VCaP (cell line): Measurements from ENCODE around the gene CDH13.

ENCODE experiments used
- H3K27ac ChIP-seq: fragments of 450-650 bp; 2 replicates; pipeline ENCODE4 v1.5.1; 2017
- CTCF ChIP-seq: fragments of 450-650 bp; conservative IDR thresholded peaks from 2 replicates; pipeline ENCODE4 v1.5.1; 2017; ENCODE audit warnings: mild to moderate bottlenecking, moderate library complexity

The CDH13 gene

GRCh38 chr16:82715160-82715559, 88.4 kb downstream of the CDH13 start:
- no peak overlapping the region for H3K27ac ChIP-seq
- no peak for TF ChIP-seq CTCF

GRCh38 chr16:82715833-82716232, 89.1 kb downstream of the CDH13 start:
- no peak overlapping the region for H3K27ac ChIP-seq

DNA sequence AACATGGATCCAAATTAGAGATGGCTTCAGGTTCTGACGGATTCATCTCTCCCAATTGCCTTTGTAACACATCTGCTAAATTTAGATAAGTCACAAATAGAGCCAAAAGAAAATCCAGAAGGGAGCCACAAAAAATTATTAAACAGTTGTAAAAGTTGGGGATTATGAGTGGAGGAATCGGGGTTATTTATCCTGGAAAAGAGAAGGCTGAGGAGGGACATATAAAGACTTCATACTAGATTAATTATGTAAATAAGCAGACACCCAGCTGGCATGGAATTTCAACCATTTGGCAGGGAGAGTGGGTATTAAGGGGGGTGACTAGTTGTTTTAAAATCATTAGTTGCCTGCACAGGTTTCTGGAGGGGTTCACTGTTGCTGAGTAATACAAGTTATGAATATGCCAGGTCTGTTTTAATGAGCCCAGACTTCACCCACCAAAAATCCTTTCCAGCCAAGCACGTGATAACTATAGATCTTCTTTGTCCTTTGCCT, 89.6 kb downstream of the CDH13 start:
- TF ChIP-seq CTCF: no peak

More at GRCh38 chr16:82715833-82716232, 89.1 kb downstream of the CDH13 start:
- no peak for TF ChIP-seq CTCF

GRCh38 chr16:82720414-82720813, 93.6 kb downstream of the CDH13 start:
- no peak overlapping the region for H3K27ac ChIP-seq
- TF ChIP-seq CTCF: no peak

More for the DNA sequence above, 89.6 kb downstream of the CDH13 start:
- no peak overlapping the region for H3K27ac ChIP-seq

DNA sequence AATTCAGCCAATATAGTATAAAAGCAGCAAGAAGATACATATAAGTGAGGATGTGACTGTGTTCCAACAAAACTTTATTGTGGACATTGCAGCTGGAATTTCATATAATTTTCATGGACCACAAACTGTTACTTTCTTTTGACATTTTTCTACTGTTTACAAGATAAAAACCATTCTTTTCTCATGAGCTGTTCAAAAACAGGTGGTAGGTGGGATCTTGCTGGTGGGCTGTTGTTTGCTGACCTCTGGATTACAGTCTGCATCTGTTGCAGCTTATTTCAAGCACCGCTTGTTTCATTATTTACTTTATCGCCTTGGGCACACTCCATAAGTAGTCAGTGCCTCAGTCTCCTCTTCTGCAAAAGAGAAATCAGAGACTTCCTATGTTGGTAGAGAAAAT, 99.5 kb downstream of the CDH13 start:
- no peak overlapping the region for H3K27ac ChIP-seq
- no peak for TF ChIP-seq CTCF

- no peak for TF ChIP-seq CTCF
- H3K27ac ChIP-seq: no peak overlapping the region
These were observed 102.1 kb downstream of the CDH13 start for GRCh38 chr16:82728901-82729300.

DNA sequence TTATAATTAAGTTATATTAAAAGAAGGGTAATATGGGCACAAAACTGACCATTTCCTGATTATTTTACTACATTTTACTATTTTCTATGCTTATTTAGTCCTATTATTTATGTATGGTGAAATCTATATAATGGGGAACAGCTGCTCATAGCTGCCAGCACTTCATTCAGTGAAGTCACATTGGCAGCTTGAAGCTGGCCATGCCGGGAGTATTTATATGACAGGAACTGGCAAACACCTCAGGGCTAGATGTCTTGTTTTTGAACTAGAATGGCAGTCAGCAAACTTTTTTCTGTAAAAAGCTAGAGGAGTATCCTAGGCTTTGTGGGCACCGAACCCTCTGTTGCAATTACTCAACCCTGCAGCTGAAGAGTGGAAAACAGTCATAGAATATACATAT, 104.1 kb downstream of the CDH13 start:
- no peak for TF ChIP-seq CTCF
- no peak overlapping the region for H3K27ac ChIP-seq
